Measurements from ENCODE around the gene LPCAT3. TPM values are rescaled to one million over a fixed set of nuclear protein-coding genes. Genes with fewer than 3 reads are reported as not detected.

Gene LPCAT3
- total RNA-seq, 1 donor from 2014 or later: 54.7 TPM

DNA sequence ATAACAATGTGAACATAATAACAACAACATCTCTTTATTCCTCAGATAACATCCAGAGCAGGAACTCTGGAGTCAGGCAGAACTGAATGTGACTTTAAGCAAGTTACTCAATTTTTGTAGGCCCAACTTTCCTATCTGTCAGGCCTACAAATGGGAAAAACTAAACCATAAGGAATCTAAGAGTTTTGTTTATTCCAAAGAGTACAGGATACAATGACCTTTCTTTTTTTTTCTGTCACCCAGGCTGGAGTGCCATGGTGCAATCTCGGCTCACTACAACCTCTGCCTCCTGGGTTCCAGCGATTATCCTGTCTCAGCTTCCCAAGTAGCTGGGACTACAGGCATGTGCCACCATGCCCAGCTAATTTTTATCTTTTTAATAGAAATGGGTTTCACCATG lies 9.4 kb downstream of the LPCAT3 start:
- no peak for DNase-seq (ENCODE audit: missing footprints)
- no peak for ATAC-seq
- intact Hi-C loops (cut with DNase I): no loop called here

DNA sequence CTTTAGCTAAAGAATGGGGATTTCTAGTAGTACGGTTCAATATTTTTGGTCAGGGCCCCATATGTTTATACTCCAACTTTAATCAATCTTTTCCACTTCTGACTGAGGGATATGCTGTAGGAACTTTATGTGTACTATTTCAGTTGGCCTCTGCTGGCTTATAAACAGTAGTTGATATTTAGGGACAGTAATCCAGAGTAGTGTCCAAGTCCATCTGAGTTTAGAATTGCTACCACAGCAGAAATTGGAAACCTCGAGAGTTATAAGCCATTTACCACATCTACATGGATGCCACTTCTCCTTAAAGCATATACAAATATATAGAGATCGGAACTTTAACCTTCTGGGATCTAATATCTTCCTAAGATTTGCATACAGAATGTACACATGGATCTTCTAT lies 11.6 kb downstream of the LPCAT3 start:
- intact Hi-C loops (cut with DNase I): no loop called here
- no peak for ATAC-seq
- no peak for DNase-seq (ENCODE audit: missing footprints)

DNA sequence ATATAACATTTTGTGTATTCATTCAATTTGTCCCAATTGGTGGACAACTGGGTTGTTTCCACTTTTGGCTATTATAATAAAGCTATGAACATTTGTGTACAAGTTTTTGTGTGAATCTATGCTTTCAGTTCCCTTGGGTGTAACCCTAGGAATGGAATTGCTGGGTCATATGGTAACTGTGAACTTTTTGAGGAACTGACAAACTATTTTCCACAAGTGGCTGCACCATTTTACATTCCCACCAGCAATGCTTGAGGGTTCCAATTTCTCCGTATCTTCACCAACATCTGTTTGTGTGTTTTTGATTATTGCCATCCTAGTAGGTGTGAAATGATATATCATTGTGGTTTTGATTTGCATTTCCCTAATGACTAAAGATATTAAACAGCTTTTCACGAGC lies 13.0 kb downstream of the LPCAT3 start:
- intact Hi-C loops (cut with DNase I): no loop called here
- ATAC-seq: no peak
- no peak for DNase-seq (ENCODE audit: missing footprints)

DNA sequence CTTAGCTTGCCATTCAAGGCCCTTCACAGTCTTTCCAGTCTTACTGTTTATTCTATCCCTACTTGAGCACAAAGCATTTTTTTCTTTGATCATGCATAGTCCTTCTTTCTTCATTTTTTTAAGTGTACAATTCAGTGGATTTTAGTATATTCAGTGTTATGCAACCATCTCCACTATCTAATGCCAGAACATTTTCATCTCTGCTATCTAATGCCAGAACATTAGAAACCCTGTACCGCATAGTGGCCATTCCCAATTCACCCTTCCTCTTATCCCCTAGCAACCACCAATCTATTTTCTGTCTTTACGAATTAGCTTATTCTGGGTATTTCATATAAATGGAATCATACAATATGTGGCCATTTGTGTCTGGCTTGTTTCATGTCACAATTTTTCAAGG lies 13.4 kb downstream of the LPCAT3 start:
- DNase-seq (ENCODE audit: missing footprints) (no peak), ATAC-seq (no peak)
- intact Hi-C loops (cut with DNase I): no loop called here

DNA sequence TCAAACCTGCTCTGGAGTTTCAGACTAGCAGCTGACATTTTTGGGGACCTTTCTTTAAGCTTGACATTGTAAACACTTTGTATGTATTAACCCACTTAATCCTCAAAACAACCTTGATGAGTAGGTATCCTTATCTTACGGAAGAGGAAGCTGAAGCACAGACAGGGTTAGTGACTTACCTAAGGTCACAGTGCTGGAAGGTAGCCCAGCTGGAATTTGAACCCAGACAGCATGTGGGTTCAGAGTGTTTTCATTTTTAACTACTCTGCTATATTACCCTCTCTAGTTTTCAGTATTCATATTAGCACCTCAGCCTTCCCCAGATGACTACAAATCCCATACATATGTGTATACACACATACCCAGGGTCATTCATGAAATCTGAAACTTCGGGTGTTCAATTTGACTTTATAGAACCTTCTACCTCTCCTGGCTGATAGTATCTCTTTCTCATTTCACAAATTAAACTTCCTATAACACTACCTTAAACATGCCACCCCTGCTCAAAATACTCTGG lies 13.9 kb downstream of the LPCAT3 start:
- no peak for ATAC-seq
- no peak for DNase-seq (ENCODE audit: missing footprints)
- intact Hi-C loops (cut with DNase I): no loop called here

DNA sequence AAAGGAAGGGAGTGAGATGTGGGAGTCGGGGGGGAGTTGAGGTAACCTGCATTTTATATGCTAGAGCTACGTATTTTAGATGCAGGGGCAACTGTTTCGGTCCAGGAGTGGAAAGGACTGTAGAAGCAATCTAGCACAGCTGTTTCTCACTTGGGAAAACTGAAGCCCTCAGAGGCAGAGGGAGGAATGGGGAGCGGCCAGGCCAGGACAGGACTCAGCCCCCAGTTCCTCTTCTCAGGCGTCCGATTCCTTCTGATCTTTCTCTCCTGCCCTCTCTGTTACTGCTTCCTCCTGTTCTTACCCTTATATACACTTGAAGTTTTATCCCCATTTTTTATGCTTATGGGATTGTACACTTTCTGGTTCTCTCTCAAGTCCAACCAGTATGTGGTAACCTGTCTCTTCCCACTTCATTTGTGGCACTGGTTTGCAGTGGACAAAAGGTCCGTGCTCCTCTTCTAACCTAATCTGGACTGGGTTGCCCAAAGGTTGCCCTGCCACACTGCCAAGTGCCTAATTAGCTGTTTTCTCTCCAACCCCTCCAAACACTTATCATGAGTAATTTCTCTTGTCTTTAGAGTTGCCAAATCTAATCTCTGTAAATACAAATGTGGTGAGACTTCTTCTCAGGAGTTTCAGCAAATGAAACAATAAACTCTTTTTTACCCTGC lies 16.2 kb downstream of the LPCAT3 start:
- no peak for DNase-seq (ENCODE audit: missing footprints)
- no peak for ATAC-seq

DNA sequence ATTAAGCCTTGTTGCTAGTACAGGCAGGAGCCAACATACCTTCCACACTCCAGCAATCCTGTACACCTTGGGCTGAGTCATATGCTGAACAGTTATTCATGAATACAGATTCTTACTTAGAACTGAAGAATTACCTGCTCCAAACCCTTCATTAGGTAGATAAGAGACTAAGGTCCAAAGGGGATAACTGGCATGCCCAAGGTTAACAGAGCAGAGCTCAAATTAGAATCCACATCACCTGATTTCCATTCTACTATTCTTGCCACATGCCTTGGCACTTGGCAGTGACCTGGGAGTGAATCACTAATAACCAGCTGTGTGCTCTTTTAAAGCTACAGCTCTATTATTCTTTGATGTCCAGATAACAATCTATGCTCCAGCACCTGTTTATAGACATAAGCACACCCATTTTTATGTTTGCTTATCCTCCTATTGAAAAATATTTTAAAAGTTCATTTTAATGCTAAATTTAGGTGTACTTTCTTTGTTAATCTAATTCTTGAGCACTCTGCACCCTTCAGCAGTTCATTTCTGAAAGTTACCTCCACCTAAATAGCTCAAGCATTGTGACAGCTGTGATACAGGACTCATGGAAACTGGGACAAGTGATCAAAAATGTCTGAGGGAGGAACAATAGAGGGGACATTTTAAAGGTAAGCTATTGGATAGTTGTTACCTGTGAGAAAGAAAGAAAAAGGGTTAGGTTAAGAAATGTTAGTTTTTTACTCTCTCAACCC lies 19.4 kb downstream of the LPCAT3 start:
- ATAC-seq: peak; percentile 76
- DNase-seq (ENCODE audit: missing footprints): no peak
- intact Hi-C loops (cut with DNase I): no loop called here

More for the DNA sequence above, 16.2 kb downstream of the LPCAT3 start:
- intact Hi-C loops (cut with DNase I): no loop called here

DNA sequence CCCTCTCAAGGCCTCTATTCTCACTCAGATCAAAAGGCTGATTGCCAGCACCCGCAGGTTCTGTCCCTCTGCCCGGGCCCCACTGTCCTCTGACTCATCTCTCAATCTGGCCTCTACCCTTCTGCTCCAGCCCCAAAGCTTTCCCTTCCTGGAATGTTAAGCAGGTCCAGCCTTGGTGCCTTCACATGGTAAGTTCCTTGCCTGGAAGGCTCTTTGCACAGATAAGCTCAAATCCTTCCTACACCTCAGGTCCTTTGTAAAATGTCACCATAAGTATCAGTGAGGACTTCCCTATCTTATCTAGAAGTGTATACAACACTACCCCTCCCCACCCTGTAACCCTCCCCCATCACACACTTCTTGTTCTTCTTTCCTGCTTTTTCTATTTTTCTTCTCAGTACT lies 22.2 kb downstream of the LPCAT3 start:
- ATAC-seq: no peak
- no peak for DNase-seq (ENCODE audit: missing footprints)
- intact Hi-C loops (cut with DNase I): no loop called here

DNA sequence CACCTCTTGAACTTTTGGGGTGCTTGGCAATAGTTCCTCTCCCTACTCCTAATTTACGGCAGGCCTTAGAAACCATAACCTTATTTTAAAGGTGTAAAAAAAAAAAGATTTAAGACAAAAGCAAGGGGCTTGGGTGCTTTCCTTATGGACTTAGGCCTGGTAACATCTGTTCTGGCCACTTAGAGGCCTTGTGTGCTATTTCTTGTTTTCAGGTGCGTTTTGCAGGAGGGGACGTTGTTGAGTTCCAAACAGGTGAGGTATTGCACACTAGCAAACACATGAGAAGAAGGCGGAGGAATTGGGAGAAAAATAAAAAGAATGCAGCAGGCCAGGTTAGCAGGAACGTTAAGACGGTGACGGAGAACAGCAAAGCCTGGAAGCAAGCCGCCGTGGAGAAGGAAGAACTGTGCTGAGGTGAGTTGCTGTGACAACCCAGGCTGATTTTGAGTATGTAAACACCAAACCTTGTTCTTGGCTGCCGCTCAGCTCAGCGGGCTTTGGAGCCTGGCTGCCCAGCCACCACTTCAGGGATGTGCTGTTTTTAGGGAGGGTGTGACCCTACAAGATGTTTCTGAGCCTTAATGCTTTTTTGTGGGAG lies 30.2 kb downstream of the LPCAT3 start:
- DNase-seq (ENCODE audit: missing footprints) (no peak), ATAC-seq (no peak)
- intact Hi-C loops (cut with DNase I): no loop called here

DNA sequence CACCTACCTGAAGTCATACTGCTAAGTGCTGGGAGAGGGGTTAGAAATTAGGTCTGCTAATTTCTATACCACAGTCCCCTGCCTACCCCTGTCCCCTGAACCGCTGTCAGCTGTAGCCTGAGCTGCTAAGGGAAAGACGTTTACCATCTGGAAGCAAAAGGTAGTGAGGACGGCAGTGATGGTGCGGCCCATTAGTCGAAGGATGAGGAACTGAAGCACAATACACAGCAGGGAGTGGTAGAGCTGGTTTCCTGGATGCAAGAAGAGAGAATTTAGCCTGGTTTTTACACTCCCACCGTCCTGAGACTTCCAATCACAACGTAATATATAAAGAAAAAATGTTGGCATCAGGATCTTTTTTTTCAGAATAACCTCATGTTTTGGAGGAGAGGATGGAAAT lies 35.7 kb downstream of the LPCAT3 start:
- DNase-seq (ENCODE audit: missing footprints) (no peak), ATAC-seq (no peak)
- intact Hi-C loops (cut with DNase I): no loop called here

DNA sequence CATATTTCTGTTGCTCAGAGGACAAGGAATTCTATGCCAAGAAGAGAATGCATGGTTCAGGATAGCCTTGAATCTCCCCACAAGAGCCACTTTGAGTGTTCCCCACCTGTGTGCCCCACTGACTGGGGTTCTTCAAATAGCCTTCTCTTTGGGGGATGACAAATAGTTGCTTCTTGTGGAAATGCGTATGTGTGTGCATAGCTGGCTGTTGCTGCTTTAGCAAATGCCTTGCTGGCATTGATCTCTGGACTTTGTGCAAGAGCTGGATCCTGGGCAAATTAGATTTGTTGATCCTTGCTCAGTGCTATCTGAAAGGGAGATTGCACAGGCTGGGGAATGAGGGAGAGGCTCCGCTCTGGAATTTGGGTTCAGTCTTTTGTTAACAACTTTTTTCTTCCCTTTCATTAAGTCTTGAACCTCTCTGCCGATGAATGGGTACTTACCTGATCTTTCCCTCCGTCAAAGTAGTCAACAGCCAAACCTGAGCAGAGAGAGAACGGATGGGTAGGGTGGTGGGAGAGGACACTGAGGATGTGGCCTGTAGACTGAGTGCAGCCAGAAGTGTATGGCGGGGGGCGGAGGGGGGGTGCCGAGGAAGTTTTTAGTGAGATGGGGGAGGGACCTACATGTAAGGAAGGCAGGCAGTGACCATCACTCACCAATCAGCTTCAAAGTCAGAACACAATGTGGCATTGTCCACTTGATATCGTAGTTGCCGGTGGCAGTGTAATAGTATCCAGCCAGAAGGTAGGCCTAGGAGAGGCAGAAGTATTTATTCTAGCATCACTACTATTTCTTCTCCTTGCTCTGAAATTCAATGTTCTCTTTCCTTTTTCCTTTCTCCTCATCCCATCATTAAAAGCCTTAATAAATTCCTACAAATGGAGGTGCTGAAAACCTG lies 36.9 kb downstream of the LPCAT3 start:
- DNase-seq (ENCODE audit: missing footprints) (no peak), ATAC-seq (no peak)
- intact Hi-C loops (cut with DNase I): no loop called here

DNA sequence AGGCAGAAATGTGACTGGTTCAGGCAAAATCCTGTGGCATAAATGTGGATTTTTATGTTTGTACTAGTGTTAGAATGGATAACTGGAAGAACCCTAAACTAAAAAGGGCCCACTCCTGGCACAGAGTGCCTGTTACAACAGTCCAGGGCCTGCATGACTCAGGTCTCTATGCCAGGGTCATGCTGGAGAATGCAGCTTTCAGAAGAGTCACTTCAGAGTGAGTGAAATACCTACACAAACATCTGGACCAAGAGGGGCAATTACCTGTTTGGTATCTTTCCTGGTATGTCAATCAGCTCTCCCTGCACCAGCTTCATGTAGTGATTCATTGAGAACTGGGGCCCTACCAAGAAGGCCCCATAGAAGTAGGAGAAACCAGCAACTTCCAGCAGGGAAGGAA lies 37.5 kb downstream of the LPCAT3 start:
- DNase-seq (ENCODE audit: missing footprints) (no peak), ATAC-seq (no peak)

DNA sequence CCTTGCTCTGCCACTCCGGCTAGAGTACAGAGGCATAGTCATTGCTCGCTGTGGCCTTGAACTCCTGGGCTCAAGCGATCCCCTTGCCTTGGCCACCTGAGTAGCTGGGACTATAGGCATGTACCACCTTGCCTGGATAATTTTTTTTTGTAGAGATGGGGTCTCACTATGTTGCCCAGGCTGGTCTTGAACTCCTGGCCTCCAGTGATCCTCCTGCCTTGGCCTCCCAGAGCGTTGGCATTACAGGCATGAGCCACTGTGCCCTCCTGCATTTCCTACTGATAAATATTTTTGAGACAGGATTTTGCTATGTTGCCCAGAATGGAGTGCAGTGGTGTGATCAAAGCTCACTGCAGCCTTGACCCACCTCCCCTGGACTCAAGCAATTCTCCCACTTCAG lies 38.2 kb downstream of the LPCAT3 start:
- ATAC-seq (no peak), DNase-seq (ENCODE audit: missing footprints) (no peak)
- intact Hi-C loops (cut with DNase I): no loop called here

More for the DNA sequence above, 37.5 kb downstream of the LPCAT3 start:
- intact Hi-C loops (cut with DNase I): no loop called here

DNA sequence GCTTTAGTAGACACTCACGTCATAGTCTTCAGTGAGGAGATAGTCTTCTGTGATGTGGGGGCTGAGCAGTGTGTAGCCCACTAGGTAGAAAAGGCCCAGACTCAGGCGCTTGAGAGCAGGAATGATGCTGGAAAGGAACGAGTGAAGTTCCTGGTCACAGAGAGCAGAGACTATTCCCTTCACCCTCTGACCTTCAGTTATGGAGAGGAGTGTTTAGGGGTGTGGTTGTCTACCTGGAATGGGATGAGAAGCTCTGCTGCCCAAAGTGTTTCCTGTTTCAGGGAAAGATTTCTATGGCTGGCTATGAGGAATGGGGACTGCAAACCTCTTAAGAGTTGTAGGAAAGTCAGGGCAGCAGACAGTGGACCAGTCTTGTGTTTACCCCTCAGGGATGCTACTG lies 38.8 kb downstream of the LPCAT3 start:
- intact Hi-C loops (cut with DNase I): no loop called here
- ATAC-seq: no peak
- DNase-seq (ENCODE audit: missing footprints): no peak

DNA sequence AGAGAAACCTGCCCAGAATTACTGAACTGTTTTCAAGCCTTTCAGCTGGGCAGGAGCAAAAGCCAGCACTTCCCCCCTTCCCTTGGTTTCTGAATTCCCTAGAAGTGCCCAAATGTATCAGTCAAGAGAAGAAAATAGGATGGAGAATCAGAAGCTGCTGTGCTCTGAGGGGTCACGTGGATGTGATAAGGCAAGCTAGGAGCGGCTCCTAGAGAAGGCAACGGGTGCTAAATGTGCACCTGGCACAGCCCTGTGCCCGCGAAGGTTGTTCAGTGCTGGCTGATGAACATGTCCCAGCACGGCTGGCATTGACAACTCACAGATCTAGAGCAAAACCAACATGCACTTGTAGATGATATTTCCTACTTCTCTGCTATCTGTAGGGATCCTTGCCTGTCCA lies 39.3 kb downstream of the LPCAT3 start:
- intact Hi-C loops (cut with DNase I): no loop called here
- ATAC-seq (peak; percentile 70), DNase-seq (ENCODE audit: missing footprints) (no peak)

DNA sequence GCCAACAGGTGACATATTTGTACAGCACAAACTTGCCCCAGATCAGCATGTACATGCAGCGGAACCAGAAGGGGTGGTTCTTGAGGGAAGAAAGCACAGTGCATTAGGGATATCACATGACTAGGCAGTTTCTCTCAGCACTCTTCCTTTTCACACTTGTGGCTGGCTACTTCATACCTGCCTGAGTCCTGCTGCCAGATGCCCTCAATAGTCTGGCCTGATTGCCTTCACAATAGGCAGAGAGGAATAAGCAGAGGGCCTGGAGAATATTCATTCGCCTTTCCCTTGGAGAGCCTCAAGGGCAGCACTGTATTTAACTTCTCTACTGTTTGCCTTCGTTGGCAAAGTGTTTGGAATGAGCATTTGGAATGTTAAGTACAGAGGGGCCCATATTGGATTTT lies 39.7 kb downstream of the LPCAT3 start:
- intact Hi-C loops (cut with DNase I): no loop called here
- ATAC-seq (peak; percentile 34), DNase-seq (ENCODE audit: missing footprints) (no peak)

DNA sequence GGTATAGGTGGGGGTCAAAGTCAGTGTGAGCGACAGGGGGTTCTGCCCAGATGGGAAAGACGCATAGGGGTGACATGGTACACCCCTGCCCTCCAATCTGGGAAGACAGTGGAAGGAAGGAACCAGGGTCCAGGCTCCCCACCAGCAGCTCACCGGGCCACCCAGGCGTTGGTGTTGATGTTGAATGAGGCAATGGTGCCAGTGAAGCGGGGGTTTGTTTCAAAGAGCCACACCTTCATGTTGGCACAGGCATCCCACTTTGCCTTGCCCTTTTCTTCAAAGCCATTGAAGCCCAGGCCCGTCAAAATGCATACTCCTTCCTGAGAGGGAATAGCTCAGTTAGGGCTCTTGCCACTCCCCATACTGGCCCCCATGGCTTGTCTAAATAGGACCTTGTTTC lies 40.1 kb downstream of the LPCAT3 start:
- ATAC-seq (no peak), DNase-seq (ENCODE audit: missing footprints) (no peak)
- intact Hi-C loops (cut with DNase I): no loop called here

DNA sequence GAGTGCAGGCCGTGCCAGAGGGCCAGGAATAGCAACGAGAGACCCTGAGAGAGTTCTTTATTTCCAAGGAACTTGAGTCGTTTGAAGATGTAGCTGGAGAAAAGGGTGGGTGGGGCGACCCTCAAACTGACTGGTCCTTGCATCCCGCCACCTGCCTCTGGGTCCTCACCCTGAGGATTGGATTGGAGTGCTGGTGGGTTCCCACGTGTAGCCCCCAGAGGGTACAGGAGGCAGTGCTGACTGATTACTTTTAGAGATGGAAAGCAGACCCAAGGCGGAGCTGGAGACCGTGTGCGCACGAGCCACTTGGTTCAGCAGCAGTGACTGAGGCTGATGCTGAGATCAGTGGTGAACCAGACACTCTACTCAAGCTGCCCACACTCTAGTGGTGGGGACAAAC lies 40.6 kb downstream of the LPCAT3 start:
- DNase-seq (ENCODE audit: missing footprints) (no peak), ATAC-seq (no peak)
- intact Hi-C loops (cut with DNase I): no loop called here

All from Right ventricle myocardium inferior (tissue), 1 donor.